OCI-LY7 (cell line): ENCODE results near the gene TGFBRAP1. TPM values are rescaled to one million over a fixed set of nuclear protein-coding genes. Genes with fewer than 3 reads are reported as not detected.

Experiments used
- BruUV-seq: library from RNA; stranded (reverse); fragments of 400-500 nt; replicated peaks from 2 replicates; lab custom pipeline; 2021; lab: Mats Ljungman, UMichigan
- CTCF ChIA-PET: fragments of 300-600 bp; sonication (Branson Sonifier 250); formaldehyde crosslinking; loops from one replicate; lab custom pipeline; 2022; ENCODE audit warnings: antibody characterized with exemption; ENCODE audit not compliant: unreplicated experiment; lab: Charles Lee
- POLR2A ChIA-PET: fragments of 300-600 bp; sonication (Branson Sonifier 250); formaldehyde crosslinking; loops from one replicate; lab custom pipeline; 2022; ENCODE audit warnings: antibody characterized with exemption; lab: Charles Lee
- DNase-seq: peaks from one replicate; pipeline ENCODE4 v3.0.0-alpha.2; 2015; ENCODE audit warnings: low spot score
- H2AFZ ChIP-seq: fragments of 200-600 bp; sonication (generic), shearing (Covaris generic); 2 replicates; pipeline ENCODE4 v1.6.1; 2014; ENCODE audit warnings: mild to moderate bottlenecking, antibody characterized with exemption, low read length, moderate library complexity
- H3K27ac ChIP-seq: fragments of 200-600 bp; sonication (generic); 2 replicates; pipeline ENCODE4 v1.5.1; 2014; ENCODE audit warnings: mixed run types, low read depth, mild to moderate bottlenecking, moderate library complexity, low read length, inconsistent platforms; ENCODE audit not compliant: poor library complexity, severe bottlenecking
- H3K36me3 ChIP-seq: fragments of 200-600 bp; sonication (generic); 2 replicates; pipeline ENCODE4 v1.6.1; 2014; ENCODE audit warnings: mild to moderate bottlenecking, antibody characterized with exemption, low read length, moderate library complexity, mixed read lengths; ENCODE audit not compliant: insufficient read depth
- H3K4me1 ChIP-seq: fragments of 200-600 bp; sonication (generic); 2 replicates; pipeline ENCODE4 v1.5.1; 2014; ENCODE audit warnings: mild to moderate bottlenecking, low read length; ENCODE audit not compliant: insufficient read depth, poor library complexity, severe bottlenecking
- H3K4me2 ChIP-seq: fragments of 200-600 bp; sonication (generic); 2 replicates; pipeline ENCODE4 v1.6.1; 2014; ENCODE audit warnings: mild to moderate bottlenecking, low read length
- H3K4me3 ChIP-seq: fragments of 200-600 bp; sonication (generic); 2 replicates; pipeline ENCODE4 v1.5.1; 2014; ENCODE audit warnings: mild to moderate bottlenecking, low read depth, low read length; ENCODE audit not compliant: poor library complexity, severe bottlenecking
- H3K79me2 ChIP-seq: fragments of 200-600 bp; sonication (generic); 2 replicates; pipeline ENCODE4 v1.6.1; 2016; ENCODE audit warnings: low read depth, mild to moderate bottlenecking, low read length, moderate library complexity, mixed read lengths; ENCODE audit not compliant: insufficient read depth
- H3K9me2 ChIP-seq: fragments of 200-600 bp; sonication (generic); 2 replicates; pipeline ENCODE4 v1.6.1; 2016; ENCODE audit warnings: mild to moderate bottlenecking, low read length, mixed read lengths; ENCODE audit not compliant: insufficient read depth
- H3K9me3 ChIP-seq: fragments of 200-600 bp; sonication (generic); 2 replicates; pipeline ENCODE4 v1.6.1; 2014; ENCODE audit warnings: mild to moderate bottlenecking, mixed run types, low read length, mixed read lengths
- H4K20me1 ChIP-seq: fragments of 200-600 bp; sonication (generic); 2 replicates; pipeline ENCODE4 v1.6.1; 2014; ENCODE audit warnings: mild to moderate bottlenecking, antibody characterized with exemption, low read length, moderate library complexity, mixed read lengths; ENCODE audit not compliant: insufficient read depth
- CTCF ChIP-seq: fragments of 200-600 bp; sonication (generic); conservative IDR thresholded peaks from 2 replicates; pipeline ENCODE4 v1.5.1; 2014; ENCODE audit warnings: mild to moderate bottlenecking, antibody characterized with exemption, low read length, moderate library complexity, mixed read lengths
- EZH2phosphoT487 ChIP-seq: fragments of 200-600 bp; sonication (generic); IDR thresholded peaks from 2 replicates; pipeline ENCODE4 v1.6.1; 2018; ENCODE audit warnings: low read depth, borderline replicate concordance, mild to moderate bottlenecking, mixed run types, antibody characterized with exemption, low read length, moderate library complexity, mixed read lengths
- intact Hi-C: fragments of 100-400 bp; cut with micrococcal nuclease; formaldehyde crosslinking; loops from one replicate; pipeline ENCODE4 v1.10.0; 2022; ENCODE audit not compliant: unreplicated experiment
- total RNA-seq, 2 experiments: library from RNA; depleted of rRNA in 1 of 2; stranded (reverse); fragments of >200 nt in 1 of 2; shearing (Covaris generic) in 1 of 2; gene quantifications; 2 replicates each; pipeline ENCODE4 v1.2.3, GENCODE V29; 2014 to 2022

Gene TGFBRAP1
- total RNA-seq, 2 experiments from 2014 or later, result 20.5 to 24.6 TPM

GRCh38 chr2:105278654-105279053, 50.9 kb downstream of the TGFBRAP1 start:
- H3K36me3 ChIP-seq, result peaks cover 99% of the 10 kb centered on the region

GRCh38 chr2:105274046-105274445, 55.5 kb downstream of the TGFBRAP1 start:
- peaks cover 100% of the 10 kb centered on the region for H3K36me3 ChIP-seq
- no peaks in the 10 kb centered on the region for H3K79me2 ChIP-seq
- TF ChIP-seq EZH2phosphoT487, result no peak
- TF ChIP-seq CTCF, result no peak
- H3K9me2 ChIP-seq, result no peaks in the 10 kb centered on the region
- intact Hi-C loops, result no loop called here
- no peaks in the 10 kb centered on the region for H3K9me3 ChIP-seq
- no peak overlapping the region for H3K27ac ChIP-seq
- BruUV-seq, result no TSS peak
- H4K20me1 ChIP-seq, result no peaks in the 10 kb centered on the region
- no peak overlapping the region for H3K4me3 ChIP-seq
- DNase-seq, result no peak
- no peak overlapping the region for H2AFZ ChIP-seq
- ChIA-PET POLR2A (no interaction called here), CTCF (no interaction called here)
- H3K4me2 ChIP-seq, result no peak overlapping the region
- no peaks in the 10 kb centered on the region for H3K4me1 ChIP-seq

More at GRCh38 chr2:105278654-105279053, 50.9 kb downstream of the TGFBRAP1 start:
- ChIA-PET POLR2A (interaction anchor here (0.7 kb wide), 1 partner anchor 37 kb away, joined by 5 read pairs; no protein-coding TSS in a partner anchor), CTCF (no interaction called here)
- H3K9me2 ChIP-seq, result no peaks in the 10 kb centered on the region
- H3K27ac ChIP-seq, result no peak overlapping the region
- H2AFZ ChIP-seq, result no peak overlapping the region
- DNase-seq, result no peak
- BruUV-seq, result no TSS peak
- intact Hi-C loops, result no loop called here
- H4K20me1 ChIP-seq, result no peaks in the 10 kb centered on the region
- no peaks in the 10 kb centered on the region for H3K9me3 ChIP-seq
- no peaks in the 10 kb centered on the region for H3K4me1 ChIP-seq
- H3K4me3 ChIP-seq, result no peak overlapping the region
- H3K4me2 ChIP-seq, result no peak overlapping the region
- no peaks in the 10 kb centered on the region for H3K79me2 ChIP-seq
- TF ChIP-seq CTCF, result no peak
- no peak for TF ChIP-seq EZH2phosphoT487

GRCh38 chr2:105272176-105272575, 57.4 kb downstream of the TGFBRAP1 start:
- CTCF ChIA-PET, result no interaction called here
- no TSS peak for BruUV-seq
- Histone ChIP-seq H3K4me1 (no peaks in the 10 kb centered on the region), H2AFZ (no peak overlapping the region), H3K9me3 (no peaks in the 10 kb centered on the region), H3K4me2 (no peak overlapping the region), H3K4me3 (no peak overlapping the region), H3K36me3 (peaks cover 100% of the 10 kb centered on the region), H3K79me2 (no peaks in the 10 kb centered on the region), H3K27ac (no peak overlapping the region), H3K9me2 (no peaks in the 10 kb centered on the region), H4K20me1 (no peaks in the 10 kb centered on the region)
- POLR2A ChIA-PET, result interaction anchor here (0.6 kb wide), 1 partner anchor 188 kb away, joined by 5 read pairs; no protein-coding TSS in a partner anchor
- intact Hi-C loops, result no loop called here
- DNase-seq, result no peak
- TF ChIP-seq EZH2phosphoT487, result no peak
- no peak for TF ChIP-seq CTCF
